Measurements from ENCODE around the gene FKRP.

Gene FKRP

GRCh38 chr19:46732172-46732938 is 13.5 kb upstream of the FKRP start:
- DNase-seq: no peak

GRCh38 chr19:46732966-46733689 is 12.7 kb upstream of the FKRP start:
- peak; percentile 92 for DNase-seq

GRCh38 chr19:46733690-46734292 is 12.1 kb upstream of the FKRP start:
- peak; percentile 58 for DNase-seq

GRCh38 chr19:46736531-46737297 is 9.1 kb upstream of the FKRP start:
- DNase-seq: no peak

- no peak for DNase-seq
These were observed 8.6 kb upstream of the FKRP start for GRCh38 chr19:46737298-46737654.

GRCh38 chr19:46737761-46738171 is 8.1 kb upstream of the FKRP start:
- DNase-seq: no peak

- DNase-seq: no peak
These were observed 6.5 kb upstream of the FKRP start for GRCh38 chr19:46739290-46739771.

GRCh38 chr19:46741447-46741846 is 4.4 kb upstream of the FKRP start:
- no peak for DNase-seq

GRCh38 chr19:46742926-46743480 is 2.9 kb upstream of the FKRP start:
- peak; percentile 56 for DNase-seq

- DNase-seq: peak; percentile 20
These were observed 1.7 kb upstream of the FKRP start for GRCh38 chr19:46744005-46744691.

GRCh38 chr19:46745030-46745429 is 827 bp upstream of the FKRP start:
- DNase-seq: no peak

- peak; percentile 69 for DNase-seq
These were observed 612 bp downstream of the FKRP start, which contains the start of gene STRN4 for GRCh38 chr19:46746281-46747057. STRN4 (minus strand) TSS chr19:46746450; CDS start chr19:46746430, 20 bp downstream.

GRCh38 chr19:46748325-46749109 is 2.7 kb downstream of the FKRP start:
- DNase-seq: peak; percentile 89

GRCh38 chr19:46753420-46754155 is 7.7 kb downstream of the FKRP start:
- peak; percentile 59 for DNase-seq

GRCh38 chr19:46755077-46755852 is 9.4 kb downstream of the FKRP start:
- DNase-seq: peak; percentile 88

- no peak for DNase-seq
These were observed 10.1 kb downstream of the FKRP start for GRCh38 chr19:46755853-46756543.

GRCh38 chr19:46756544-46756888 is 10.7 kb downstream of the FKRP start:
- DNase-seq: no peak

- DNase-seq: peak; percentile 29
These were observed 13.3 kb downstream of the FKRP start for GRCh38 chr19:46759206-46759605.
